GF-D8 (cell line): ENCODE measurements around the gene VIPAS39.

Source experiments
- DNase-seq: peaks from one replicate; lab custom pipeline; 2025; lab: John Stamatoyannopoulos, UW

Gene VIPAS39

GRCh38 chr14:77406086-77406485, 51.3 kb downstream of the VIPAS39 start:
- DNase-seq = no peak

GRCh38 chr14:77403768-77404167, 53.6 kb downstream of the VIPAS39 start:
- no peak for DNase-seq

GRCh38 chr14:77400216-77400615, 57.2 kb downstream of the VIPAS39 start:
- no peak for DNase-seq

GRCh38 chr14:77390188-77390587, 67.2 kb downstream of the VIPAS39 start:
- no peak for DNase-seq

- no peak for DNase-seq
These were observed 78.7 kb downstream of the VIPAS39 start for GRCh38 chr14:77378701-77379100.

GRCh38 chr14:77377502-77377844, 79.9 kb downstream of the VIPAS39 start:
- DNase-seq = no peak

GRCh38 chr14:77376771-77377501, 80.5 kb downstream of the VIPAS39 start, which contains the start of the genes SAMD15 and TMED8:
SAMD15 (plus strand) TSS chr14:77377379; CDS start chr14:77377419, 40 bp downstream.
TMED8 (minus strand) TSS chr14:77377094; CDS start chr14:77377053, 41 bp downstream.
- DNase-seq = peak; percentile 27
